Measurements from ENCODE around the gene PRKG1.

The PRKG1 gene

DNA sequence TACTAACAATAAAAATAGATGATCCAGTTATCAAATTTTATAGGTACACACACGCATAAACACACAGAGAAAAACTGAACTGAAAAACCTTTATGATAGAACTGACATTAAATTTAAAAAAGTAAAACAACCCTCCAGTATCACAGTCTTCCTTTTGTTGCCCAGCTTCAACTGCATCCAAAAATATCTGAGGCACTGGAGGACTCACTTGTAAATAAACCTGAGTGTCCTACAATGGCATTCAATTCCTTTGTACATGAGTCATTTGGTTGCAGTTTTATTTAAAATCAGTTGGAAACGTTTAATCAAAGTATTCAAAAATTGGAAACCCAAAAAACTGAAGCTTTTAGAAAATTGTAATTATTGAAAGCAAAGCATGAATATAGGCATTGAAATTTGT lies 890.3 kb downstream of the PRKG1 start:
- FAIRE-seq (no peak), DNase-seq (ENCODE audit: extremely low spot score, insufficient read length, low read depth) (no peak)

DNA sequence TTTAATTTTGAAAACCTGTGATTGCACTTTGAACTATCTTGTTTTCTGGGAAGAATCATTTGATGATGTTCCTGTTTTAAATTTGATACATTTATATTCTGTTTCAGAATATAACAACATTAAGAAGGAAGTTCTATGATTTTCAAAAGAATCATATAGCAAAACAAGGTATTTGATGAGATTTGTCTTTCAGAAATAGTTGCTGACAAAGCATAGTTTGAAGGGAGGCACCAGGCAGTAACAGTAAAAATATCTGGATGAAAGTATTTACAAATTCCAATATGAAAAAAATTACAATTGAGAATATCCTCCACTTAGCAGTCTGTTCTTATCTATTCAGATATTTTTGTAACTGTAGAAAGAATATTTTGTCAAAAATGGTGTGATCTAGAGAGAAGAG lies 891.2 kb downstream of the PRKG1 start:
- DNase-seq (ENCODE audit: extremely low spot score, insufficient read length, low read depth) = no peak
- FAIRE-seq = no peak

DNA sequence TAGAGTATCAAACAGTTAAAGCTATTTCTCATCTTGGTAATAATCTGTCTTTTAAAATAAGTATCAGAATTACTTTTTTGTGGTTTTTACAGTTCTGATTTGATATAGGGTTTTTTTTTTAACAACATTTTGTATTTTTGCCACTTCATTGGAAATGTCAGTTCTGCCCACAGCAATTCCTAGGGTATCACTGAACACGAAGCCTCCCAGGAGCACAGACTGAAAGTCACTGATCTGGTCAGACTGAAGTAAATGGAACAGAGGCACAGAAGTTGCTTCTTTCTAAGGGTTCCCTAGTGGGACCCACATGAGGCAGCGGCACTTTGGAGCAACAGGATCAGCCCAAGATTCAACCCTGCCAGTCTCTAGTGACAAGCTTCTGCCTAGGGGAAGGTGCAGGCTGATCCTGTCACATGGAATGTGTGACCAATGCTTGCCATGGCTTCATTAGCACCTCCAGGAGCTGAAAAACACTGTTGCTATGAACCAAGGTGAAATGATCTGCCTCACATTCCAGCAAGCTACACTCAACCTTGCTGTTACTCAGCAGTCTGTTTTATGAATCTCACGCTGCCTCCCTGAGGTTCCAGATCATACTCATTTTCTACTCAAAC lies 898.6 kb downstream of the PRKG1 start:
- DNase-seq (ENCODE audit: extremely low spot score, insufficient read length, low read depth) = no peak
- FAIRE-seq = no peak

DNA sequence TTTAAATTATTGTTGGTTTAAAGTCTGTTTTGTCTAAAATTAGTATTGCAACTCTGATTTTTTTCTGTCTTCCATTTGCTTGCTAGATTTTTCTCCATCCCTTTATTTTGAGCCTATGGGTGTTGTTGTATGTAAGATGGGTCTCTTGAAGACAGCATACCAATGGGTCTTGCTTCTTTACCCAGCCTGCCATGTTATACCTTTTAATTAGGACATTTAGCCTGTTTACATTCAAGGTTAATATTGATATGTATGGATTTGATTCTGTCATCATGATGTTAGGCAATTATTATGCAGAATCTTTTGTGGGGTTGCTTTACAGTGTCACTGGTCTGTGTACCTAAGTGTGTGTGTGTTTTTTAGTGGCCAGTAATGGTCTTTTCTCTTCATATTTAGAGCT lies 906.5 kb downstream of the PRKG1 start:
- DNase-seq (ENCODE audit: extremely low spot score, insufficient read length, low read depth) (no peak), FAIRE-seq (no peak)

DNA sequence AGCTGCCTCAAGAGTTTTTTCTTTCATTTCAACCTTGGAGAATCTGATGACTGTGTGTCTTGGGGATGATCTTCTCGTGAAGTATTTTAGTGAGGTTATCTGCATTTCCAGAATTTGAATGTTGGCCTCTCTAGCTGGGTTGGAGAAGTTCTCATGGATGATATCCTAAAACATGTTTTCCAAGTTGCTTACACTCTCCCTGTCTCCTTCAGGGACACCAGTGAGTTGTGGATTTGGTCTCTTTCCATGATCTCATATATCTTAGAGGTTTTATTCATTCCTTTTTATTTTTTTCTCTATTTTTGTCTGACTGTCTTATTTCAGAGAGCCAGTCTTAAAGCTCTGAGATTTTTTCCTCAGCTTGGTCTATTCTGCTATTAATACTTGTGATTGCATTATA lies 907.4 kb downstream of the PRKG1 start:
- no peak for DNase-seq (ENCODE audit: extremely low spot score, insufficient read length, low read depth)
- FAIRE-seq = no peak

DNA sequence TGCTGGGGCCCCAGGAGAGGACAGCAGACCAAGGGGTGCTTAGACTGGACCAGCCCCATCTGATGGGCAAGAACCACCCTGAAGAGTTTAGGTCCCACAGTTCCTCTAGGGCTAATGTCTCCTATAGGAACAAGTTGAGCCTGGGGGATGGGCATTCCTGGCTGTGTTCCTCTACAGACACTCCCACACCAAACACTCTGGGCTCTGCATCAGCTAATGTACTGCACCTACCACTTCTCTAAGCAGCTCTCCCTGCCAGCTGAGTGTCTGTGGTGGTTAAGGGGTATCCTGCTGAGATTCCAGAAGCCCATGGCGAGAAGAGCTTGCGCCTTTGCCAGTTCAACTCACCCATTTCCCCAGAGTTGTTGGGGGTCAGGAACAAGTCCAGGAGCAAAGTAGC lies 909.2 kb downstream of the PRKG1 start:
- FAIRE-seq (no peak), DNase-seq (ENCODE audit: extremely low spot score, insufficient read length, low read depth) (no peak)

DNA sequence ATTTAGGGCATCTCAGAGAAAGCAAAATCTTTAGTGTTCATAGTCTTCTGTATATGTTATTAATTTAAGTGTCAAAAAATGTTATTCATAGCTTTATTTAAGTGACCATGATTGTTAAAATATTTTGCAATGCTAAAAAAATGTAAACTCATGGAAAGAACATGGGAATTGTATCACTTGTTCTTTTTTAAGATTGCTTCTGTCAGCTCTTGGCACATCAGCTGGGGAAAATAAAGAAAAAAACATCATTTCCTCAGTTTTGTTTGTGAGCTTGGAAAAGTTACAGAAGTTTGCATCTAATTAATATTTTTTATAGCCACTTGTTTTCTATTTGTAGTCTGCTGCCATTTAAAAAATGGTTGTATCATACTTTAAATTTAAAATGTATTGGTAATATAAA lies 911.0 kb downstream of the PRKG1 start:
- FAIRE-seq = no peak
- DNase-seq (ENCODE audit: extremely low spot score, insufficient read length, low read depth) = no peak

DNA sequence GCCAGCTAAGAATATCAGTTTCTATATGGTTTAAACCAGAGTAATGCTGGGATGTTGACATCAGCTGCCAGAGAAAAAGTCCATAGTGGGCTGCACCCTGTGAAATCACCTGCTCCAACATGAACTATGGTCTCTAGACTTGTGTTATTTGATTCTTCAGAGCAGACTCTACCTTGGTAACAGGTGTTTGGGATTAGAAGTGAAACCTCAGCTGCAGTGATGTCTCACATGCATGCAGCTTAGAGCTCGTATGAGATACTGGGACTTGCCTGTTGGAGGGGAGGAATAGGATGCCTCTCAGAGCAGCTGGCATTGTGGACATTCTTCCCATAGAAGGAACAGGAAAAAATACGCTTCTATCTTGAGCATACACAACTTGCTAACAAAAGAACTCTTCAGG lies 912.2 kb downstream of the PRKG1 start:
- DNase-seq (ENCODE audit: extremely low spot score, insufficient read length, low read depth) (no peak), FAIRE-seq (no peak)

DNA sequence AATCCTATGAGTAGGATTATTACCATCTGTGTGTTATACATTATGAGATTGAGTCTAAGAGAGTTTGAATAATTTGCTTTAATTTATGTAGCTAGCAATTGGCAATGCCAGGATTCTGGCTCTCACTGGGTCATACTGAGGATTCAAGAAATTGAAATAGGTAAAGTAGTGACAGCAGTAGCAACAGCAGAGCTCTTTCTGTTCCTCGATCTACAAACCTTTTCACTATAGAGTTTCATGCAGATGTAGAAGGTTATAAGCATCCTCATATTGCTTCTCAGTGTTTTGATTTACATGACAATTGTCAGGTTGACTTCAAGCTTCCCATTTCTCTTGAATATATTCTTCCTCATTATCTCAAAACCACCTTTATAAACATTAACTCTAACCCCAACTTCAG lies 919.2 kb downstream of the PRKG1 start:
- FAIRE-seq = no peak
- no peak for DNase-seq (ENCODE audit: extremely low spot score, insufficient read length, low read depth)

DNA sequence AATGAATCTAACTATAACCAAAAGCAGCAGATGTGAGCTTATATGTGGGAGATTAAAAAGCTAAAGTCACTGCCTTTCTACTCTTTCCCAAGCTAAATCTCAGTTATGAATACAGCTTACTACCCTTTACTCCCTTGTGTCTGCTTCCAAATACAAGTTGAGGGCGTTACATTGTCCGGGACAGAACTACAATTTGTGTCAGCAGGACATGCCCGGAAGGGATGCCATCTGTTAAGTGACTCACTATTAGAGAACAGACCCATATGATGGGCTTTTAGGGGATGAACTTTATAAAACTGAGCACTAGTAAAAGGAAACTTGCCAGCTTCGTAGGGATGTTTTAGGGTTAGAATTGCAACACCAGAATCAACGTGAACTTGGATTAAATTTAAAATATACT lies 924.8 kb downstream of the PRKG1 start:
- FAIRE-seq (no peak), DNase-seq (ENCODE audit: extremely low spot score, insufficient read length, low read depth) (no peak)

DNA sequence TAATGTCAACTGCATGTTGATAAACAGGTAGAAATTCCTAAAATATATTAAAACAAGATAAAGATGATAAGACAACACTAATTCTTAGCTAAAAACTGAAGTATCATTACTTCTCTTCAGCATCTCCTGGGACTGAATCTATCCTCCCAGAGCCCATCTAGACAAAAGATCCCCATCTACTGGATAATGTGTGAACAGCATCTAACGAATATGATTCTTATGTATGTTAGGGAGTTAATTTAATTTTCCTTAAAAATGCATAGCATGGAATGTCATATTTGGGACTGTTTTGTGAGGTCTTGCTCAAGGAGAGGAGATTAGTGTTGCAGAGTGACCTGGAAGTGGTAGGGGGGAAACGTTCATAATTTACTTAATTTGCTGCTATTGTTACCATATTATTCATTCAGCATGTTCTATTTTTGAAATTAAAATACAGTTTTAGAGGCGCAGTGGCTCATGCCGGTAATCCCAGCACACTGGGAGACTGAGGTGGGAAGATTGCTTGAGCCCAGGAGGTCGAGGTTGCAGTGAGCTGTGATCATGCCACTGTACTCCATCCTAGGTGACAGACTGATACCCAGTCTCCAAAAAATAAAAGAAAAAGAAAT lies 930.2 kb downstream of the PRKG1 start:
- peak; percentile 4 for DNase-seq (ENCODE audit: extremely low spot score, insufficient read length, low read depth)
- FAIRE-seq = peak; percentile 31

DNA sequence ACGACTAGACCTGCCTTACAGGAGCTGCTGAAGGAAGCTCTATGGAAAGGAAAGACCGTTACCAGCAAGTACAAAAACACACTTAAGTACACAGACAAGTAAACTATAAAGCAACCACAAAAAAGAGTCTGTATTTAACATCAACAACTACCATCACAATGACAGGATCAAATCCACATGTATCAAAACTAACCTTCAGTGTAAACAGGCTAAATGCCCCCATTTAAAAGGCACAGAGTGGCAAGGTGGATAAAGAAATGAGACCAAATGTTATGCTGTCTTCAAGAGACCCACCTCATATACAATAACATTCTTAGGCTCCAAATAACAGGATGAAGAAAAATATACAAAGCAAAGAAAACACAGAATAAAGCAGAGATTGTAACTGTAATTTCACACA lies 932.8 kb downstream of the PRKG1 start:
- FAIRE-seq (no peak), DNase-seq (ENCODE audit: extremely low spot score, insufficient read length, low read depth) (no peak)

DNA sequence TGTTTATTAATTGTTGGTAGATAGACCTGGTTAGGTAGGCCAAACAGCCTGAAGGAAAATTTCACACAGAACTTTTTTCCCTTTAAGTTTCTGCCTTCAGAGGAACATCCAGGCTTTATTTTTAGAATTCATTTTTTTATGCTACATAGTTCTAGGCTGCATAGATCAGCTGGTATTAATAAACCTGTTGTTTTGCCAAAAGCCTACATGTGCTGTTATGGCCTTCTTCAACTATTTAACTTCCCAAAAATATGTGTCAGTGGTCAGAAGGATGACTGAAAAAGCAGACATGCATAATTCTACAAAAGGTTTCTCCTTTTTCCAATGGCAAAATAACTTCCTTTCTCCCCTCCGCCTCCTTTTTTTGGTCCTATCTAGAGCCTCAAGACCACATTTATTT lies 936.8 kb downstream of the PRKG1 start:
- FAIRE-seq (no peak), DNase-seq (ENCODE audit: extremely low spot score, insufficient read length, low read depth) (no peak)

DNA sequence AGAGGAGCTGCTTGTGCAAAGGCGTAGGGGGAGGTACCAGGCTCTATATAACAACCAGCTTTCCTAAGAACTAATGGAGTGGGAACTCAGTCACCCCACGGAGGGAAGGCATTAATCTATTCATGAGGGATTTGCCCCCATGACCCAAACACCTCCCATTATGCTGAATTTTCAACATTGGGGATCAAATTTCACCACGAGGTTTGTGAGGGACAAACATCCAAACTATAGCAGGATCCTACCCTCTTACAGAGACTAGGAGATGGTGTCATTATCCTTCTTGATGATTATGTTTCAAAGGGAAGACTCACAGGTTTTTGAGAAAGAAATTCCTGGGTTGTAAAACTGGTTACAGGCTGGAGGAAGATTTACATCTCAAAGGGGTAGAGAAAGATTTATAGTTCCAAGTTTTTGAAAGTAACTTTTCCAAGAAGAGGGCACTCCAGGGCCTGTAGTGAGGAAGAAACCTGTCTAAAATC lies 944.8 kb downstream of the PRKG1 start:
- FAIRE-seq (no peak), DNase-seq (ENCODE audit: extremely low spot score, insufficient read length, low read depth) (no peak)

DNA sequence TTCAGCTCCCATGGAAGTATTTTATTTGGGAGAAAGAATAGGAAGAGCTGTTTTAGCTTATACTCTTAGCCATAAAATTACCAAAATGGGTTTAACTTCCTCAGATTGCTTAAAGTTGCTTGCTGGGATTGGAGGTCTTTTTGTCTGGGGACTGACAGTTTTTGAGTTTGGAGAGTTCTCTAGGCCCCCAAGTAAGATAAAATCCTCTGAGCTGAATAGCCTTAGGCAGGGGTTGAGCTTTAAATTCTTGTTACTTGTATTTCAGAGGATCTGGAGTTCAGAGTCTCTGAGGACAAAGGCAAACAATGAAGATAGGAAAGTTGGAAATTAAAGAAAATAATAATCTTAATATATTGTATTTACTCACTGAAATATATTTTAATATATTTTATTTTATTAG lies 945.4 kb downstream of the PRKG1 start:
- FAIRE-seq (no peak), DNase-seq (ENCODE audit: extremely low spot score, insufficient read length, low read depth) (no peak)

DNA sequence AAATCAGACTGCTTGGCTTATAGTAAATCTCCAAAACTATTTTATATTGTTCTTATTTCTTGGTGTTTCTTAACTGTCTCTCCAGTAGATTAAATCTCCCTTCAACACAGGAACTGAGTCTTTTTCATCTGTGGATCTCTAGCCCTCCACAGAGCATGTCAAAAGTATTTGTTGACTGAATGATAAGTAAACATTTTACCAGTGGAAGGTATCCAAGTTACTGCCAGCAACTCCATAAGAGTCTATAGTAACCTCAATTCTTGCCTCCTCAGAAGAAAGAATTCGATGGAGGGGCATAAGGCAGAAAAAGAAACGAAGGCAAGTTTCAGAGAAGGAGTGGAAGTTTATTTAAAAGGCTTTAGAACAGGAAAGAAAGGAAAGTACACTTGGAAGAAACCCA lies 945.9 kb downstream of the PRKG1 start:
- DNase-seq (ENCODE audit: extremely low spot score, insufficient read length, low read depth) (no peak), FAIRE-seq (no peak)

DNA sequence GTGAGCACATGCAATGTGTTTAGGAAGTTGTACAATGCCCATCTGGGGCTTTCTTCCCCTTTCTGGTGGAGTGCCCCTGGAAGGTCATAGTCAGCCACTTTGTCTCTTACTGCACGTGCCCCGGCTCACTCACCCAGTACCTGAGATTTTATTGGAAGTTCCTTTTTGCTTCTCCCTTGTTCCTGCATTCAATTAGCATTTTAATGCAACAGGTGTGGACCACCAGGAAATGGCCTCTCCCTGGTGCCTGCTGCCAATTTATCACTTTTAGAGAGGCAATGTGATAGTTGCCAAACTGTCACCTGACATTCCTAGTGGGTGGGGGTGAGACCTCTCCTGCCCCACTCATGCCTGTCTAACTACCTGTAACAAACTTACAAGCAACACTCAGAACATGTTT lies 946.4 kb downstream of the PRKG1 start:
- FAIRE-seq (no peak), DNase-seq (ENCODE audit: extremely low spot score, insufficient read length, low read depth) (no peak)

DNA sequence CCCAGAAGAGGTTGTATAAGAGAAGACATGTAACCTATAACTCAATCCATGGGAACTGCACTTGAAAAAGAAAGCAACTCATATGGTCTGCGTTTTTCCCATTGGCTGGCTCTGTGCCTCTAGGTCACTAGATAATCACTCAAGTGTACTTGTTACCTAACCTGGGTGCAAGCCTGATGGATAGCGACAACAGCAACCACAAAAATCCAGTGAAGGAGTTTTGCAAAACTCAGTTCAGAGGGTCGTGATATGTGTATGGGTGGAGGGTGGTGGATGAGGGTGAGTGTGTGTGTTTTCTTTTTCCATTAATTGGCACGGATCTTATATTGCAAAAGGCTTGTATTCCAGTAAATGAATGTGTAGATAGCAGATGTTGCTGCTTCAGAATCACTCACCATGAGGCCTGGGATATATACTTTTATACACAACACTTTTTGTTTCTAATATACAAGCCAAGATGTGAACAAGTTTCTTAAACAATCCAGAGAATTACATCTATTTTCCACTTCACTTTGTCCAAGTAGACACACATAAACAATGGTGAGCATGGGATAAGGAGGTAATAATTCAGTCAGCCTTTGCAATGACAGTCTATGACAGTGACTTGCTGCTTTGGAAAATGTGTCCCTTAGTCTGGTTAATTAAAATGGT lies 952.9 kb downstream of the PRKG1 start:
- no peak for FAIRE-seq
- no peak for DNase-seq (ENCODE audit: extremely low spot score, insufficient read length, low read depth)

DNA sequence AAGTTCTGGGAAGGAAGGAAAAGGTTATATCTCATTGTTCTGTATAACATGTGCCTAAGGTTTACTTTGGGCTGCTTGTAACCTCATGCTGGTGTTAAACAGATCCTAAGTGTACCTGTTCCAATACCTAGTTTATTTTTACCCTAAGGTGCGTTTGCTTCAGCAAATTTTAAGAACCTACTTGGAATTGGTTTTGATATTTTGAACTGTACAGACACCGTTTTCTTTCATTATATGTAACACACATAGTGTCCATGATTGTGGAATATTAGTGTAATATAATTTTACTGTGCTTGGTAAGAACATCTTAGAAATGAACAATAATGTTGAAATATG lies 954.2 kb downstream of the PRKG1 start:
- no peak for FAIRE-seq

DNA sequence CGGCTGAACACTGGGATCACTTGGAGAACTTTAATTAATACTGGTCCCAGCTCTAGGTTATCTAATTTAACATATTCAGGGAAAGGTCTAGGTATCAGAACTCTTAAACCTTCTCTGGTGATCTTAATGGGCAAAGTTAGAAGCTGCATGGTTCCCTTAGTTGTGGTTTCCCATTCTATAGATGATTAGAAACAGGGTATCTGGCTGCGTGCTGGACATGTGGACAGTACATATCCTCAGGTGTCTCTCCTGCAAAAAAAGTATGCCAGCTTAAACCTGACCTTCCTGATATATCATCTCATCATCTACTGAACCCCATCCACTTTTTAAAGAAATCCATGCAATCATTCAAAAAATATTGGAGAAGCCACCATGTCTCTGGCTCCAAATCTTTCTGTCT lies 955.3 kb downstream of the PRKG1 start:
- DNase-seq (ENCODE audit: extremely low spot score, insufficient read length, low read depth) = no peak
- no peak for FAIRE-seq

More for the DNA sequence above, 954.2 kb downstream of the PRKG1 start:
- no peak for DNase-seq (ENCODE audit: extremely low spot score, insufficient read length, low read depth)

DNA sequence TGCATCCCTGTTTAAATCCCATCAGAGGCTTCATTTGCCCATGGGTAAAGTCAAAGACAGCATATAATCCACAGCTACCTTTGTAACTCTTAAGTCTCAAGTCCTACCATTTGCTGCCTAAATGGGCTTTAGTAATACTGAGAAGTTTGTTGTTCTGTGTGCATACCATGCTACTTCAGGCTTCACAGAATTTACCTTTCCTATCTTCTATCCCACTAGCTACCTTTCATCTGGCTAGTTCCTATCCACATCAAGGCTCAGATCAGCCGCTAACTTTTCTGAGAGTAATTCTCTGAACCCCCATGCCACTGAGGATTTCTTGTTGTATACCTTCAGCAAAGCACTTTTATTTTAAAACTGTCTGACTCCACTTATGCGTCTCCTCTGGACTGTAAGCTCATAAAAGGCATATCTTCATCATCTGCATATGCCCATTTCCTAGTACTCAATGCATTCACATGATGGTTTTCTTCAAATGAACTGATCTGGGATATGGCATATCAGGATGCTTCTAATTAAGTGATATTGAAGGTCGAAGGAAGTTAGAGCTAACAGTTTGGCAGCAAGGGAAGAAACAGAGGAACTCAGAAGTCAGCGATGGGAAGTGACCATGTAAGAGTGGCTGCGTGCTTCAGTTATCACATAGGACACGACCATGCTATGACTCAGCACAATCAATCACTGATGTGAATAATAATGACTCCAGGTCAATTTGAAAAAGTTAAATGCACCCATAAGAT lies 955.9 kb downstream of the PRKG1 start:
- no peak for DNase-seq (ENCODE audit: extremely low spot score, insufficient read length, low read depth)
- no peak for FAIRE-seq

Measured in GM18507 (cell line).